HAP-1 (cell line): Measurements from ENCODE around the gene KISS1.

Experiments used
- DNase-seq, 2 experiments: peaks; one replicate each; pipeline ENCODE4 v3.0.0-alpha.2; 2016 to 2020; ENCODE audit warnings: low spot score in 2 of 2
- H3K27me3 ChIP-seq: fragments of 250-450 bp; sonication (Bioruptor Pico); 2 replicates; pipeline ENCODE4 v1.5.1; 2020; ENCODE audit warnings: low read depth, mild to moderate bottlenecking, moderate library complexity
- H3K36me3 ChIP-seq: fragments of 250-450 bp; sonication (Bioruptor Pico); replicated peaks from 2 replicates; pipeline ENCODE4 v1.5.1; 2020; ENCODE audit warnings: mild to moderate bottlenecking
- H3K4me1 ChIP-seq: fragments of 250-450 bp; sonication (Bioruptor Pico); 2 replicates; pipeline ENCODE4 v1.5.1; 2020; ENCODE audit warnings: mild to moderate bottlenecking
- H3K4me3 ChIP-seq: fragments of 250-450 bp; sonication (Bioruptor Pico); 2 replicates; pipeline ENCODE4 v1.5.1; 2020; ENCODE audit warnings: mild to moderate bottlenecking, moderate library complexity
- H3K9me3 ChIP-seq: fragments of 250-450 bp; sonication (Bioruptor Pico); 2 replicates; pipeline ENCODE4 v1.5.1; 2020; ENCODE audit warnings: mild to moderate bottlenecking, moderate library complexity
- in situ Hi-C: fragments of 300-500 bp; cut with MboI; formaldehyde crosslinking; loops from 3 replicates; pipeline ENCODE4 v1.14.3; 2020; ENCODE audit warnings: low sequenced_read_pairs, inconsistent platforms, mixed read lengths

KISS1 gene

DNA sequence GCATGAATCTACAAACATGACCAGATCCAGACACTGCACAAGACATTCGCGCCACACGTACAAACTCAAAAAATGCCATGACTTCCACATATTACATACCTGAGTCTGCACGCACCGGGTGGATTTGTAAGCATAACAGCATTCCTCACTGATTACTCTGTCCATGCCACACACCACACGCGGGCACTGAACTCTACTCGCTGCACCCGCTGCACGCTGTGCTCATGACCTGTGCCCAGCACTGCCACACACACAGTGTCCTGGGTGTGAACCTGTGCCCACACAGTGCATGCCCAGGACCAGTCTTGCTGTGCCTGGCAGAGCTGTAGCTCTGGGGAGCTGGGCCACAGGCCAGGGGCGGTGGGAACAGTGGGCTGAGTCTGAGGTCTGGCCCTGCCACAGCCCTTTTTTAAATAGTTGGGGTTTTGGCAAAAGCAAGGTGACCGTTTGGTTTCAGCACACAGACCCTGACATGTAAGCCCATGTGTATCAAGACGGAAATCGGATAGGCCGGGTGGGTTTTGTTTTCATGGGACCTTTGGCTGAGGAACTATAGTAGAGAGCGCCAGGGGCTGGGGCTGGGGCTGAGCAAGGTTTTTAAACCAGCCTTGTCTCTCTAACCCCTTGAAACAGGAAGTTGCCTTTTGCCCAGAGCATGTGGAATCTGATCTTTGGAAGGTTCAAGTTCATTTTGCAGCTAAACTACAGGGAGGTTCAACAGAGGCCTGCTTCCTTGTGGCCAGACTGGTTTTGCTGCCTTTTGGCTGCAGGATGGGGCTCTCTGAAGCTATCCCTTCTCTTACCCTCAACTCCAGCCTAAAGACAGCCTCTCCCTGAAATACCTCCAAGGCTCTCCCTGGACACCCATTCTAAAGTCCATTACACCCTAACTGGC lies 29.8 kb upstream of the KISS1 start:
- DNase-seq = no peak
- Histone ChIP-seq H3K36me3 (no peaks in the 10 kb centered on the region), H3K4me1 (no peaks in the 10 kb centered on the region), H3K9me3 (no peaks in the 10 kb centered on the region; the same call in 1 of the 2 replicates), H3K4me3 (no peak overlapping the region), H3K27me3 (peaks cover 5% of the 10 kb centered on the region)
- in situ Hi-C loops = no loop called here

DNA sequence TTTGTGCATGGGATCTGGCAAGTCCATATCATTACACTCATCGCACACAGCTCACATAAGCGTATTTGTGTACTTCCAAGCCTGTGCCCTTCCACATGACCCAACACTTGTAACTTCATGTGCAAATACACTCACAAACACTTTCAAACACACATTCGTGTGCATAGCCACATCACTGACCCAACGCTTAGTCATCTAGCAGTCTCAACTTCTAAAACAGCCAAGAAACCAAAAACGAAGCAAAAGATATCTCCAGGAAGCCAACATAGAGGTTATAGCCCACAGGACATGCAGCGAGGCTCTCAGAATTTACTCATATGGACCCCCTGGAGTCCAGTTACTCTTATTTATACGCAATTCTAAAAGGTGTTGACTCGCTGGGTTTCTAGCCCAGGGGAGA lies 28.4 kb upstream of the KISS1 start:
- Histone ChIP-seq H3K36me3 (no peaks in the 10 kb centered on the region), H3K4me3 (no peak overlapping the region), H3K4me1 (no peaks in the 10 kb centered on the region), H3K9me3 (no peaks in the 10 kb centered on the region; the same call in 1 of the 2 replicates), H3K27me3 (no peaks in the 10 kb centered on the region; the same call in 1 of the 2 replicates)
- DNase-seq = no peak
- in situ Hi-C loops = no loop called here

DNA sequence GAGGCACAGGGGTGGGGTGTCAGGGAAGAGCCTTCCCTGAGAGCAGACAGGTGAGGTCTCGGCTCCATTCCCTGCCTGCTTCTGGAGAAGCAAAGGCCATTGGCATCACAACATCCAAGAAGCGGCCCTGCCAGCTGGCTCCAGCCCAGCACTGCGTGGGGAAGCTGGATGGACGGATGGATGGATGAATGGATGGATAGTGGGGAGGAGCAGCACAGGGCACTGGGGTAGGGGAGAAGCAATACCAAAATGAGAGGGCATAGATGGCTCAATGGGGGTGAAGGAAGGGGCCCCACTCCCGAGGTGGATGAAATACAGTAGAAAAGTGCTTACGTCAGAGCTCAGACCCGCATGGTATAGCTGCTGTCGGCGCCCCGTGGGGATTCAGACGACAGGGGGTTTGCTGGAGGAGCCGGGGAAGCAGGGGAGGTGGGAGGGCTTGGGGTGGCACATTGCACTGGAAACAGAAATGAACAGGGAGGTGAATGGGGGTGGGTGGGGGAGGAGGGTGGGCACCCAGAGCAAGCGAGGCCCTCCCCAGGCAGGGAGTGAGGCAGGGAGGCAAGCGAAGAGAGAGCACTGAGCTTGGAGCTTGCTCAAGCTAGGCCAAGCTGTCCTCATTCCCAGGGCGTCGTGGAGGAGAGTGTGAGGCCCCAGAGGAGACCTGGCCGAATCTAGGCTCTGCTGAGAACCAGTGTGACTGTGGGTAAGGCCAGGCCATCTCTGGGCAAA lies 27.0 kb upstream of the KISS1 start:
- no peak for DNase-seq
- no peaks in the 10 kb centered on the region for H3K36me3 ChIP-seq
- in situ Hi-C loops = no loop called here
- no peaks in the 10 kb centered on the region for H3K9me3 ChIP-seq
- no peaks in the 10 kb centered on the region; the same call in 1 of the 2 replicates for H3K27me3 ChIP-seq
- no peaks in the 10 kb centered on the region for H3K4me1 ChIP-seq
- H3K4me3 ChIP-seq = no peak overlapping the region

DNA sequence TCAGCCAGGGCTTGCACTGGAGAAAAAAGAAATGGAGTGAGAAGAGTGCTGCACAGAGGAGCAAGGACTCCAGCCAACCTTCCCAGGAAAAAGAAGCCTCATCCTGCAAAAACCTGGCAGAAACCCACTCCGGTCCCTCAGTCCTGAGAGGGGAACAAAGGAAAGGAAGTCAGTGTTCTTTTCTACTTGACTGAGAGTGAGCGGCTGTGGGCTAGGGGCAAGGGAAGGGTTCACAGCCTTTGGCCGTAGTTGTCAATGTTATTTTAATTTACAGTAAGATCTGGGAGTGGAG lies 26.4 kb upstream of the KISS1 start:
- no peaks in the 10 kb centered on the region; the same call in 1 of the 2 replicates for H3K27me3 ChIP-seq
- H3K36me3 ChIP-seq = no peaks in the 10 kb centered on the region
- H3K4me1 ChIP-seq = no peaks in the 10 kb centered on the region
- no peak overlapping the region for H3K4me3 ChIP-seq
- H3K9me3 ChIP-seq = no peaks in the 10 kb centered on the region
- in situ Hi-C loops = no loop called here
- DNase-seq = no peak

DNA sequence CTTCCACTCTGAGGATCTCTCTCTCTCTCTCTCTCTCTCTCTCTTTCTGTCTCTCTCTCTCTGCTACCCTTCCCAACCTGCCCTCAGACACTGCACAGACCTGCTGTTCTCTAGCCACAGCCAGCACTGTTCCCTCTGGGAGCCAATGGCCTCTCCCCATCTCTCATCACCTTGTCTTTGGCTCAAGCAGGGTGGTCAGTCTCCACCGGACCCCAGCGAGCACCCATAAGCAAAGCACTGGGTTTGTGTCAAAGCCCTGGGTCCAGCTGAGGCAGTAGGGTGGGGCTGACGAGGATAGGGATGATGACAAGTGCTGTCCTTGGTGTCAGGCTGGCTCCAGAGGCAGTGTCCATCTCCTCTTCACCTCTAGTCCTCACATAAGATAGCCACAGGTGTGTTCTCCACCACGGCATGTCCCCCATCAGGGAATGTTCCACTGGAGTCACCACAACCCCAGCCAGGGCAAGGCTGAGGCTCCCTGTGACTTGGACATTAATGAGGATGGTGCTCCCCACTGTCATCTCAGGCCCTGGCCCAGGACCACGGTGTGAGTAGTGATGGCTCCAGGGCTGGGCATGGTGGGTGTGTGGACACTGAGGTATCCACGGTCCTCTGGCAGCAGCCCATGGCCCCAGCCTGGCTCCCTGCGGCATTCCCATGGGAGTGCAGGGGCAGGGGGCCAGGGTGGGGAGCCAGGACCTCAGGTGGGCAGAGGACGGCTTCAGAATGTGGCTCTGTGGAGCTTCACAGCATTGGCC lies 25.9 kb upstream of the KISS1 start:
- in situ Hi-C loops = no loop called here
- Histone ChIP-seq H3K4me1 (no peaks in the 10 kb centered on the region), H3K9me3 (no peaks in the 10 kb centered on the region), H3K27me3 (no peaks in the 10 kb centered on the region; the same call in 1 of the 2 replicates), H3K4me3 (no peak overlapping the region), H3K36me3 (no peaks in the 10 kb centered on the region)
- no peak for DNase-seq

DNA sequence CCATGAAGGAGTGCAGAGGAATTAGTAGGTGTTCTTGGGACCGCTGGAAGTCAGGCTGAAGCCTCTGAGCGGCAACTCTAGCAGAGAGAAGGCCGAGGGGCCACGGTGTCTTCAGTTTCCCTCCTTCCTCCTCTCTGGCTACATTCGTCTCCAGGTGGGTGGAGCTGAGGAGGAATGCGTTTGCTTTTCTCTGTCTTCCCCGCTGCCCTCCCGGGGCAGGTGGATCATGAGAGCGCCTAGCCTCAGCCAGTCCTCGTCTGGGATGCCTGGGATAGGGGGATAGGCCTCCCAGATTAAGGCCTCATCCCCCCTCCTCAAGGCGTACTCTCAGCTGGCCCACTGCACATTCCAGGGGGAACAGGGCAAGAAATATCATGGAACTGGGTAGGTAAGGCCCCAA lies 25.0 kb upstream of the KISS1 start:
- Histone ChIP-seq H3K9me3 (no peaks in the 10 kb centered on the region), H3K27me3 (no peaks in the 10 kb centered on the region; the same call in 1 of the 2 replicates), H3K36me3 (no peaks in the 10 kb centered on the region), H3K4me3 (no peak overlapping the region), H3K4me1 (no peaks in the 10 kb centered on the region)
- no peak for DNase-seq
- in situ Hi-C loops = no loop called here

DNA sequence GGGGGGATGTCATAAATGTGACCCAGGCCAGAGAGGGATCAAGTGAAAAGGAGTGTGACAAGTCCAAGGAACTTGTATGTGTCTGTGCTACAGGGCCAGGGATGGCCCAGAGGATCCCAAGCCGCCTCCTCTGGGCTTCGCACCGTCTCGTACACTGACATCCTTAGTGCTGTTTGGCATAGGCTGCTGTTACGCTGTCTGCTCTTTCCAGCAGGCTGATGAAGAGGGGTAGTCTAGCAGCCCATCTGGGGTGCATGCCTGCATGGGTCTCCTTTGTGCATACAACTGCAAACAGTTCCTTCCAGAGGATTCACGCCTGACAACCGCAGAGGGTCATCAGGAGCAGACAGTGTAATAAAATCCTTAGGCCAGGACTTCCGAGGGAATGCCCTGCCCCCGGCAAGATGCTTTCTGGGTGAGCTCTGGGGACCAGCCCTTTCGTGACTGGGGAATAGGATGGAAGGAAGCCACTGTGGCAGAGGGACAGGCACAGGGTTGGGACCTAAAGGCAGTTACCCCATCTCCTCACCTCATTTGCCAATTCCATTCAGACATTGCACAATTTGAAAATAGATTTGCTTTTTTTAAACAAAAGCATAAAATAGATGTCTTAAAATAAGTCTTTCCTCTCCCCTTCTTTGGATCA lies 23.8 kb upstream of the KISS1 start:
- Histone ChIP-seq H3K27me3 (peaks cover 7% of the 10 kb centered on the region; the same call in 1 of the 2 replicates), H3K36me3 (no peaks in the 10 kb centered on the region), H3K9me3 (no peaks in the 10 kb centered on the region), H3K4me3 (no peak overlapping the region), H3K4me1 (no peaks in the 10 kb centered on the region)
- DNase-seq = no peak
- in situ Hi-C loops = no loop called here

DNA sequence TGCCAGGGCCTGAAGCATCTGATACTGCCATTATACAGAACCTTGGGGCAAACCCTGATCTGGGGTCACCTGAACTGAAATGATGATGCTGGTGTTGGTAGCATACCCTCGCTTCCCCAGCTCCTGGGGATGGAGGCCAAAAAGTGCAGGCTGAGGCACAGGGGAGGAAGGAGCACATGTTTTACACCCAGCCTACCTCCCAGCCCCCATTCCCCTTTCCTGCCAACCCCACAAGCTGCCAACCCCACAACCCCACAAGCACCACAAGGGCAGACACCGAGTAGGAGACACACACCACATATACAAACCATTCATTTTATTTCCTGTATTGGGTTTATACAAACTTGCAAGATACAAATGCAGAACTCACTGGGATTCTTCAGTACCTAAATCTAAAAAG lies 22.3 kb upstream of the KISS1 start:
- Histone ChIP-seq H3K4me1 (no peaks in the 10 kb centered on the region), H3K36me3 (no peaks in the 10 kb centered on the region), H3K27me3 (peaks cover 7% of the 10 kb centered on the region; the same call in 1 of the 2 replicates), H3K4me3 (no peak overlapping the region), H3K9me3 (no peaks in the 10 kb centered on the region)
- no peak for DNase-seq
- in situ Hi-C loops = no loop called here

DNA sequence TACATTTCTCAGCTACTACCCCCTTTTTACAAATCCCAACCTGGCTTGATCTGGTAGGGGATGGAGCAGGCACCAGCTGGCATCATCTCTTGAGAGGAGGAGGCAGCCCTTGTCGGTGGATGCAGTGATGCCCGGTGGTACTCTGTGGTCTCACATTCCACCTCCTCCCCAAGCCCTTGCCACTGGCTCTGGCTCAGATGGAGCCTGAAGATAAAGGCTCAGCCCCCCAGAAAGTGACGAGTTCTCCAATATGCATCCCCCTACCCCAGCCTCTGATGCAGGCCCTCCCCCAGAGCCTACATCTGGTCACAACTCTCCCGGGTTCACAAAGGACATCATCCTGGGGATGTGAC lies 21.3 kb upstream of the KISS1 start:
- in situ Hi-C loops = no loop called here
- H3K27me3 ChIP-seq = peaks cover 12% of the 10 kb centered on the region
- H3K4me3 ChIP-seq = no peak overlapping the region
- no peak for DNase-seq
- no peaks in the 10 kb centered on the region for H3K4me1 ChIP-seq
- no peaks in the 10 kb centered on the region for H3K9me3 ChIP-seq
- no peaks in the 10 kb centered on the region for H3K36me3 ChIP-seq

DNA sequence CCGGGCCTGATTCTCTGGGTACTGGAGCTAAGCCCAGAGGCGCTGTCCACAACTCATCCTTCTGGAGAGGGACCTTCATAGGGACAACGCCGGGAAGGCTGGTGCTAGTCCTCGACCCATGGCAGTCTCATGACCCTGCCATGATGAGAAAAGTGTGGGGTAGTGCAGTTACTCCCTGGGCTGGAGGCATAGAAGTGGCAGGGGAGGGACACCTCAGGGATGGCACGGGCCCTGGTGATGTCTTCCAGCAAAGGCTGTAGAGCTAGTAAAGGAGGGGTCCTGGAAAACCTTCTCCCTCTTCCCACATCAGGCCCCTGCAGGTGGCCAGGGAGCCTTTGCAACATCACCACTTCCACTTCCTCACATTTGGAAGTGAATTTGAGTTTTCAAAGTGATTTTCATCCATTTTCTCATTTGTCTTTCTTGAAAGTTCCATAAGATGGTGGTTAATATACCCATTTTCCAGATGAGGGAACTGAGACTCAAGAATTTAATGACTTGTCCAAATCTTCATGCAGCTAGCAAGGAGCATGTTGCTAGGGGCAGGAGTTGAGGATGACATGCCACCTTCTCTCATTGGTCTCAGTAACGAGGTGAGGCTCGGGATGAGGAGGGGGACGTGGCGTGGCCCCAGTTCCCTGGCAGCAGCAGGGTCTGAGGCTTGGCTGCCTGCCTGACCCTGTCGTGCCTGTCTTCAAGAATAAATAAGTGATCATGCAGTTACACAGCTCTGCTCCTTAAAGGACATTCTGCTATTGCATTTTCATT lies 20.8 kb upstream of the KISS1 start:
- DNase-seq = no peak
- in situ Hi-C loops = no loop called here
- peaks cover 13% of the 10 kb centered on the region for H3K27me3 ChIP-seq
- no peaks in the 10 kb centered on the region for H3K4me1 ChIP-seq
- H3K4me3 ChIP-seq = no peak overlapping the region
- no peaks in the 10 kb centered on the region for H3K9me3 ChIP-seq
- no peaks in the 10 kb centered on the region for H3K36me3 ChIP-seq

DNA sequence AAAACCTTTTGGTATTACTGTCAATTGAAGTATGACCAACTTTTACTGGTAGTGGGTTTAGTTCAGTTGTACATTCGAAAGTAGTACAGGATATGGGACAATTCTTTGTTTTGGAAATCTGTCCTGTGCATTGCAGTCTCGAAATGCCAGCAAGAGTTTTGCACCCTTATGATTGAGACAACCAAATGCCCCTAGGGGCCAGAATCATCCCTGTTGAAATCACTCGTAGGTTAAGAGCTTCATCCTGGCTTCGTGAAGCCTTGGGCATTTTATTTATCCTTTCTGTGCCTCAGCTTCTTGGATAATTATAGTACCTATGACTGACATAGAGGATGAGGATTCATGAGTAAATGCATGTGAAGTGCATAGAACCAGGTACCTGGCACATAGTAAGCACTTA lies 19.9 kb upstream of the KISS1 start:
- in situ Hi-C loops = no loop called here

DNA sequence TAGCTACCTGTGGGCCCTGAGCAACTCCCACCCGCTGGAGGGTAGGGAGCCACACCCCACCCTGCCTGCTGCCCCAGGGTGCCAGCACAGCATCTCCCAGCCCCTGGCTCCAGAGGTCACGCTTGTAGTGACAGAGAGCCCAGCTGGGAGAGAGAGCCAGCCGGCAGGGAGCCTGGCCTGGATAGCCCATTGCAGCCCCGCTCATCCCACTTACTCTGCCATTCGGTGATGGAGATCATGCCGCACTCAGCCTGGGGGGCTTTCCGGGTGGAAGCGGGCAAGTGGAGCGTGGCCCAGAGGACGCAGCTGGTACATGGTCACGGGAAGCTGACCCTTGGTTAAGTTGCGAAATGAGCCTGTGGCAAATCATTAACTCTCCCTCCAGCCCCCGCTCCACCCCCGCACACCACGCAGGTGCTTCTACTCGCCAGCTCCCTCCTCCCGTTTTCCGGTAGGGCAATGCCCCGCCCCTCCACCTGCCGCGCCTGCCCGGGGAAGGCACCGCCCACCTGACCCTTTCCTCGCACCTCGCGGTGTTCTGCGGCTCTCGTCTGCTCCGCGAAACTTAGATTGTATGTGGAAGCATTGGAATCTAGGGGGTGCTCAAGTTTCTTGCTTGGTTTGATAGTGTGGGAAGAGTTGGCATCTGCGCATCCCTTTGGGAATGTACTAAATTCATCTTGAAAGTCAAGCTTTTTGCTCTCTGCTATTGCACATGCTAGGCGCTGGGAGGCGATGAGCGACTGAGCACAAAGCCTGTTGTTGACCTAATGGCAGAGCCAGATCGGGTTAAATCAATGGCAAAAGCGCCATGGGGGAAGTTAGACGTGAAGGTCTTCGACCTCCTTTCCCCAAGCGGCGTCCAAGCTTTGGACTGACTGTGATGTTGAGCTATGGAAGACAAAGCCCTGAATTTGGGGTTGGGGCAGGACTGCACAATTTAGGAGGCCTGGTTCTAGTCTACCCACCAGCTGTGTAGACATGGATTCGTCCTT lies 17.7 kb upstream of the KISS1 start, which contains the start of gene GOLT1A:
Gene GOLT1A (minus strand): TSS at position 321 of the 995 bp plus-strand sequence. CDS start 82 bp downstream, at position 239.
- Histone ChIP-seq H3K36me3 (no peaks in the 10 kb centered on the region), H3K4me3 (no peak within 1 kb of the TSS), H3K9me3 (no peaks in the 10 kb centered on the region), H3K27me3 (peaks cover 20% of the 10 kb centered on the region), H3K4me1 (no peaks in the 10 kb centered on the region)
- in situ Hi-C loops = no loop called here
- DNase-seq = peak; percentile 59 to 69

More for the DNA sequence above, 19.9 kb upstream of the KISS1 start:
- H3K9me3 ChIP-seq = no peaks in the 10 kb centered on the region
- no peaks in the 10 kb centered on the region for H3K4me1 ChIP-seq
- H3K27me3 ChIP-seq = peaks cover 13% of the 10 kb centered on the region
- no peak overlapping the region for H3K4me3 ChIP-seq
- no peaks in the 10 kb centered on the region for H3K36me3 ChIP-seq
- no peak for DNase-seq
